Activated CD4-positive, alpha-beta memory T cell treated with anti-CD3 and anti-CD28 coated beads for 36 hours (primary cell): Measurements from ENCODE around the gene LANCL3. TPM values are rescaled to one million over a fixed set of nuclear protein-coding genes. Genes with fewer than 3 reads are reported as not detected.

Source experiments
- CTCF ChIA-PET: fragments of 350-600 bp; sonication (Branson Sonifier 250); formaldehyde crosslinking; loops from one replicate; lab custom pipeline; 2021; ENCODE audit warnings: antibody characterized with exemption, inconsistent platforms; lab: Charles Lee
- POLR2A ChIA-PET: fragments of 350-600 bp; sonication (Branson Sonifier 250); formaldehyde crosslinking; loops from one replicate; lab custom pipeline; 2021; ENCODE audit warnings: antibody characterized with exemption; lab: Charles Lee
- DNase-seq: peaks from one replicate; pipeline ENCODE4 v3.0.0-alpha.2; 2020
- H3K27ac Mint-ChIP-seq: one replicate; pipeline ENCODE4 v1.8.0; 2021; ENCODE audit warnings: mixed read lengths
- H3K27me3 Mint-ChIP-seq: one replicate; pipeline ENCODE4 v1.8.0; 2021; ENCODE audit warnings: mixed read lengths
- H3K36me3 Mint-ChIP-seq: one replicate; pipeline ENCODE4 v1.8.0; 2021; ENCODE audit warnings: mixed read lengths
- H3K4me1 Mint-ChIP-seq: one replicate; pipeline ENCODE4 v1.8.0; 2021; ENCODE audit warnings: low read depth, mixed read lengths
- H3K4me3 Mint-ChIP-seq: one replicate; pipeline ENCODE4 v1.8.0; 2021; ENCODE audit warnings: mild to moderate bottlenecking, mixed read lengths
- H3K9me3 Mint-ChIP-seq: one replicate; pipeline ENCODE4 v1.8.0; 2021; ENCODE audit warnings: mixed read lengths
- intact Hi-C: fragments of 100-400 bp; cut with micrococcal nuclease; formaldehyde crosslinking; loops from one replicate; pipeline ENCODE4 v1.15.1; 2023
- total RNA-seq, 2 experiments: library from RNA; stranded (reverse); gene quantifications; one replicate each; pipeline ENCODE4 v1.2.3, GENCODE V29; 2021

LANCL3 gene
- total RNA-seq, 2 experiments from 2014 or later, result 0.02 to 0.15 TPM

DNA sequence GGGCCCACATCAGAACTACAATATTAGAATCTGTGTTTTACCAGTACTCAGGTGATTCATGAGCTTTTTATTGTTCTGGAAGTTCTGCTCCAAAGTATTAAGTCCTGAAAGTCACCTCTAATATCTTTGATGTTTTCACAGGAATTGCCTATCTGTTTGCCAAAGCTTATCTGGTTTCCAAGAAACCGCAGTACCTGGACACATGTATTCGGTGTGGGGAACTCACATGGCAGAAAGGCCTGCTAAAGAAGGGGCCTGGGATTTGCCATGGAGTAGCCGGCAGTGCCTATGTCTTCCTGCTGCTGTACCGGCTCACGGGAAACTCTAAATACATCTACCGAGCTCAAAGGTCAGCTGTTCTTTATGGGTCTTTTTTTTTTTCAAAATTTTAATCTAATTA lies 95.7 kb downstream of the LANCL3 start:
- peaks cover 1% of the 10 kb centered on the region for H3K27me3 Mint-ChIP-seq
- H3K4me1 Mint-ChIP-seq, result no peaks in the 10 kb centered on the region
- intact Hi-C loops, result no loop called here
- no peaks in the 10 kb centered on the region for H3K9me3 Mint-ChIP-seq
- no peak overlapping the region for H3K4me3 Mint-ChIP-seq
- CTCF ChIA-PET, result no interaction called here
- no peak overlapping the region for H3K27ac Mint-ChIP-seq
- POLR2A ChIA-PET, result no interaction called here
- no peak for DNase-seq
- H3K36me3 Mint-ChIP-seq, result no peaks in the 10 kb centered on the region

DNA sequence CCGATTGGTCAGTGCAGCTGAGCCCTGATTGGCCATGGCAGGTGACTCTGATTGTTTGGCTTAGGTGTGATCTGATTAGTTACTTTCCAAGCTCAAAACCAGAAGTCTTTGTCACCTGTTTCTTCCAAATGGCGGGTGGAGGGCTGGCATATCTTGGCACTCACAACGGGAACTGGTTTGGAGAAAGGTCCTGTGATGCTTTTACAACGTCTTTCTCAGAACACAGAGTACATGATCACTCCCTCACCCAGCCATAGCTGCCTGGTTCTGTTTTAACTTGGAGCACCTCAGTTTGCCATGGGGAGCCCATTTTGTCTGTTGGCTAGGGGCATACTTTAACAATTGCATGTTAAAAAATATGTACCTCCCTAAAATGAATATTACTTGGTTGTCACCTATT lies 101.1 kb downstream of the LANCL3 start:
- no peak overlapping the region for H3K27ac Mint-ChIP-seq
- peaks cover 1% of the 10 kb centered on the region for H3K27me3 Mint-ChIP-seq
- H3K36me3 Mint-ChIP-seq, result no peaks in the 10 kb centered on the region
- no peaks in the 10 kb centered on the region for H3K9me3 Mint-ChIP-seq
- no peak for DNase-seq
- intact Hi-C loops, result no loop called here
- peaks cover 2% of the 10 kb centered on the region for H3K4me1 Mint-ChIP-seq
- no peak overlapping the region for H3K4me3 Mint-ChIP-seq
- POLR2A ChIA-PET, result no interaction called here
- CTCF ChIA-PET, result no interaction called here

- no peaks in the 10 kb centered on the region for H3K9me3 Mint-ChIP-seq
- intact Hi-C loops, result no loop called here
- no peaks in the 10 kb centered on the region for H3K36me3 Mint-ChIP-seq
- H3K27ac Mint-ChIP-seq, result no peak overlapping the region
- H3K4me1 Mint-ChIP-seq, result peaks cover 2% of the 10 kb centered on the region
- no peak overlapping the region for H3K4me3 Mint-ChIP-seq
- H3K27me3 Mint-ChIP-seq, result no peaks in the 10 kb centered on the region
- DNase-seq, result no peak
- CTCF ChIA-PET, result no interaction called here
- POLR2A ChIA-PET, result no interaction called here
Observed at GRCh38 chrX:37676811-37677210, 105.3 kb downstream of the LANCL3 start.

DNA sequence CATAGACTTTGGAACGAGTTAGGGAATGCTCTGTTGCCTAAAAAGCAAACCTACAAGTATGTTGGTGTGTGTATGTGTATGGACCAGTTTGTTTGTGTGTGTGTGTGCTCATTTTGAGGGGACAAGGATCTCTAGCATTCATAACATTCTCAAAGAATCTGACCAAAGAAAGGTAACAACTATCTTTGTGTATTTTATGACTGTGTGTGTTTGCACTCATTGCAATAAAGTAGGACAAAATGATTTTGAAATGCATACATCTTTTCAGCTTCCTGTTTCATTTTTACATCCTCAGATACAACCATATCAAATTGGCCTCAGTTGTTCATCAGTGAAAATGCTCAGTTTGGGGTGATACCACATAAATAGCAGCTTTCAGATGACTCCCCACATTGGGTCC lies 105.8 kb downstream of the LANCL3 start:
- H3K4me1 Mint-ChIP-seq, result peaks cover 2% of the 10 kb centered on the region
- POLR2A ChIA-PET, result no interaction called here
- no peaks in the 10 kb centered on the region for H3K36me3 Mint-ChIP-seq
- intact Hi-C loops, result no loop called here
- H3K4me3 Mint-ChIP-seq, result no peak overlapping the region
- no peaks in the 10 kb centered on the region for H3K27me3 Mint-ChIP-seq
- CTCF ChIA-PET, result no interaction called here
- H3K9me3 Mint-ChIP-seq, result no peaks in the 10 kb centered on the region
- no peak for DNase-seq
- H3K27ac Mint-ChIP-seq, result no peak overlapping the region

DNA sequence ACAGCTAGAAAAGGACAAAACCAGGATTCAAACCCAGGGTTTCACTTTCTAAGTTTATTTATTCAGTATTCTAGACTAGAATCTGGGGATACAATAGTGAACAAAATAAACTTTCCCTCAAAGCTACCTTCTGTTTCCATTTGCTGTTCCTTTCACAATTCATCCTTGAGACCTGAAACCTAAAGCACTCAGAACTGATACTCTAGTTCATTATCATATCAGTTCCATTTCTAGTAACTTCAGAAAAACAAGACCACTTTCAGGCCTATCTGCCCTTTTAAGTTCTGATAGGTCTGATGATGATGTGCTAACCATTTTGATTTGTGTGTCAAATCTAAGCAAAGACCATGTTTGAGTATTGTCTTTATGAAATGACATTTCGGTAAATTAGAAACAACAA lies 106.3 kb downstream of the LANCL3 start:
- intact Hi-C loops, result no loop called here
- H3K9me3 Mint-ChIP-seq, result no peaks in the 10 kb centered on the region
- no peak overlapping the region for H3K4me3 Mint-ChIP-seq
- ChIA-PET CTCF (no interaction called here), POLR2A (no interaction called here)
- H3K27ac Mint-ChIP-seq, result no peak overlapping the region
- no peak for DNase-seq
- H3K4me1 Mint-ChIP-seq, result peaks cover 2% of the 10 kb centered on the region
- peaks cover 2% of the 10 kb centered on the region for H3K27me3 Mint-ChIP-seq
- H3K36me3 Mint-ChIP-seq, result no peaks in the 10 kb centered on the region

DNA sequence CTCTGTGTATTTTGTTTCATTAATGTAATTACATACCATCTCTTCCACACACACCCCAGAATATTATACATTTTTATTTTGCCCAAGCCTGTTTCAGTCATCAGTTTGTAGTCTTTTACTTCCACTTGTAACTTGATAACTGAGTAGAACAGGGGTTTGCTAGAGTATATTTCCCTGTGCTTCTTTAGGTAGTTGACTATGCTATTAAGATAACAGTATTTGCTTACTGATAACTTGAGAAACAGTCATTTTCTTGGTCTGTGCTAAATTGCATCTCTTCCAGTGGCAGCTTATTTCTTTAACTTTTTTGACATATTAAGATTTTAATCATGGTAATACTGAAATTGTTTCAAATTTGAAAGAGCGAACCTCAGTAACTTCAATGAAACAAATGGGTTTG lies 107.1 kb downstream of the LANCL3 start:
- Mint-ChIP-seq H3K4me3 (no peak overlapping the region), H3K4me1 (peaks cover 2% of the 10 kb centered on the region), H3K27ac (no peak overlapping the region), H3K9me3 (no peaks in the 10 kb centered on the region), H3K36me3 (no peaks in the 10 kb centered on the region), H3K27me3 (peaks cover 2% of the 10 kb centered on the region)
- ChIA-PET POLR2A (no interaction called here), CTCF (interaction anchor here (0.9 kb wide), 1 partner anchor 14 kb away, joined by 3 read pairs; no protein-coding TSS in a partner anchor)
- intact Hi-C loops, result no loop called here
- DNase-seq, result no peak

GRCh38 chrX:37679230-37679629 lies 107.8 kb downstream of the LANCL3 start:
- Mint-ChIP-seq H3K27ac (no peak overlapping the region), H3K27me3 (peaks cover 2% of the 10 kb centered on the region), H3K4me3 (no peak overlapping the region), H3K9me3 (no peaks in the 10 kb centered on the region), H3K4me1 (peaks cover 2% of the 10 kb centered on the region), H3K36me3 (no peaks in the 10 kb centered on the region)
- POLR2A ChIA-PET, result no interaction called here
- intact Hi-C loops, result no loop called here
- CTCF ChIA-PET, result interaction anchor here (0.9 kb wide), 1 partner anchor 15 kb away, joined by 3 read pairs; no protein-coding TSS in a partner anchor
- no peak for DNase-seq

- intact Hi-C loops, result no loop called here
- H3K27ac Mint-ChIP-seq, result no peak overlapping the region
- DNase-seq, result no peak
- peaks cover 2% of the 10 kb centered on the region for H3K4me1 Mint-ChIP-seq
- H3K27me3 Mint-ChIP-seq, result peaks cover 3% of the 10 kb centered on the region
- CTCF ChIA-PET, result no interaction called here
- POLR2A ChIA-PET, result no interaction called here
- H3K36me3 Mint-ChIP-seq, result no peaks in the 10 kb centered on the region
- no peak overlapping the region for H3K4me3 Mint-ChIP-seq
- no peaks in the 10 kb centered on the region for H3K9me3 Mint-ChIP-seq
Observed at GRCh38 chrX:37679888-37680287, 108.4 kb downstream of the LANCL3 start.

DNA sequence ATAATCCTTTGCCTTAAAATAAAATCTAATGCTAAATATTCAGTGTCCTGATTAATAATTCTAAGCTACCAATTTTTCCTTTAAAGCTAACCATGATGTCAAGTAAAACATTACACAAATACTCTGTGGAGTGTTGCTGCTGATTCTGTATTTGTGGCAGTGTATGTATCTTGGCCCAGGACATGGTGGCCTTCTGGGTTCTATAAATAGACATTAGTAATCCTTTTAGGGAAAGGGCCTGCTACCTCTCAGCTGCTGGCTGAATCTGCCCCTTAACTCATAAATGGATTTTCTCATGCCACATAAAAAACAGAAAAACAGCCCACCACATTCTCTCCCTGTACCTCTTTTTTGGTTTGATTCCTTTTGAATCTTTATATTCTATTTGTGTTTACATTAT lies 113.0 kb downstream of the LANCL3 start:
- ChIA-PET CTCF (no interaction called here), POLR2A (no interaction called here)
- H3K4me3 Mint-ChIP-seq, result no peak overlapping the region
- intact Hi-C loops, result no loop called here
- no peak for DNase-seq
- no peaks in the 10 kb centered on the region for H3K36me3 Mint-ChIP-seq
- H3K27ac Mint-ChIP-seq, result no peak overlapping the region
- H3K4me1 Mint-ChIP-seq, result peaks cover 6% of the 10 kb centered on the region
- peaks cover 5% of the 10 kb centered on the region for H3K27me3 Mint-ChIP-seq
- no peaks in the 10 kb centered on the region for H3K9me3 Mint-ChIP-seq

DNA sequence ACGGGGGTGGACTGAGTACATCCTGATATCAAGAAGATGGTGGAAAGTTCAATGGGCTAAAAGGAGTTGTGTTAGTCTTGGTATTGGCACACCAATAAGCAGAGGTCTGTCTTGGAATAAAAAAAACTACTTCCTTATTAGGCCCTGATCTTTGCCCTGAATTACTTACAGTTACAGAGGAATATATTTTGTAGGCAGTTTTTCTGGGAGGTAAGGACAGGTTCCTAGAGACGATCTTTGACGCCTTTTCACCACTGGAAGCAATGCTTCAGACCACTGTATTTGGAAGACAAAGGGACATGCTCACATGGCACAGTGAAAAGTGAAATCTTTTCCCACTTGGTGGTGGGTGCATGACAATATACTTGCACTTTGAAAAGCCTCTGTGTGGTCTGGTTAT lies 113.5 kb downstream of the LANCL3 start:
- Mint-ChIP-seq H3K27me3 (peaks cover 5% of the 10 kb centered on the region), H3K4me1 (peaks cover 6% of the 10 kb centered on the region), H3K9me3 (no peaks in the 10 kb centered on the region), H3K36me3 (no peaks in the 10 kb centered on the region), H3K27ac (no peak overlapping the region), H3K4me3 (peak overlapping the region; percentile 9)
- POLR2A ChIA-PET, result no interaction called here
- CTCF ChIA-PET, result no interaction called here
- DNase-seq, result no peak
- intact Hi-C loops, result no loop called here

- no peak within 1 kb of the TSS for H3K27ac Mint-ChIP-seq
- H3K4me3 Mint-ChIP-seq, result peak within 1 kb of the TSS; percentile 35
- H3K36me3 Mint-ChIP-seq, result no peaks in the 10 kb centered on the region
- ChIA-PET POLR2A (no interaction called here), CTCF (no interaction called here)
- intact Hi-C loops, result no loop called here
- H3K9me3 Mint-ChIP-seq, result no peaks in the 10 kb centered on the region
- H3K27me3 Mint-ChIP-seq, result peaks cover 5% of the 10 kb centered on the region
- DNase-seq, result peak; percentile 55
- H3K4me1 Mint-ChIP-seq, result peaks cover 6% of the 10 kb centered on the region
Observed at GRCh38 chrX:37685381-37686359, 114.2 kb downstream of the LANCL3 start, which contains the start of gene XK. Gene XK, plus strand, starts transcription at chrX:37685791. Its CDS starts 171 bp downstream, at chrX:37685962.

DNA sequence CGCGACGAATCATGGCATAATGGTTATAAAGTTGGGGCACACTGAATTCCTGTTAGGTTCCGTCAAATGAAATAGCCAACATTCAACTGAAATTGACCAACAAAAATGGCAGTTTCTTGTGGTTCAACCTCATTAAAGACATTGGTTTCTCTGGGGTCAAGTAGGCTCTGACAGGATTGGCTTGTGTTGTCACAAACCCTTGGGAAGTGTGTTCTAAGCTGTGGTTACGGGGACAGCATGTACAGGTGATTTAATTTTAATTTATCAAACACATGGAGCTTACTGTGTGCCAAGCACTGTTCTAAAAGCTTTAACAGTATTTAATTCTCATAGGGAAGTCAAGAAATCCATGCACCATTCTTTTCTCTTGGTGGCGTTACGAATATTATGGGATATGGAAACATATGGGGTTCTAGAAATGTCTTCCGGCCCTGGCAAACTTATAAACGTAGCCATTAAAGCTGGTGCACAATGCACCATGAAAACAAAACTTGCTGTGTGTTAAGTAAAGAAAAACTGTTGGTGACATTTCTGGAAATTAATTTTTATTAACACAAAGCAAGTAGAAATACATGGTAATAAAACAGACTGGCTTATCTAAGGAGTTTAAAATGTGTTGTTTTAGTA lies 115.0 kb downstream of the LANCL3 start:
- intact Hi-C loops, result no loop called here
- H3K4me3 Mint-ChIP-seq, result peak overlapping the region; percentile 35
- POLR2A ChIA-PET, result no interaction called here
- H3K36me3 Mint-ChIP-seq, result no peaks in the 10 kb centered on the region
- no peak overlapping the region for H3K27ac Mint-ChIP-seq
- H3K27me3 Mint-ChIP-seq, result peaks cover 5% of the 10 kb centered on the region
- H3K4me1 Mint-ChIP-seq, result peaks cover 6% of the 10 kb centered on the region
- no peaks in the 10 kb centered on the region for H3K9me3 Mint-ChIP-seq
- DNase-seq, result no peak
- CTCF ChIA-PET, result no interaction called here
